H9 (cell line): Measurements from ENCODE around the gene KIF13A. TPM values are rescaled to one million over a fixed set of nuclear protein-coding genes. Genes with fewer than 3 reads are reported as not detected.

Source experiments
- DNase-seq: peaks from one replicate; pipeline ENCODE4 v3.0.0-alpha.2; 2017
- H2AFZ ChIP-seq: one replicate; pipeline ENCODE4 v1.6.1; 2013; ENCODE audit warnings: mild to moderate bottlenecking, low read length, control low read depth, moderate library complexity
- H2AK5ac ChIP-seq: 2 replicates; pipeline ENCODE4 v1.6.1; 2013; ENCODE audit warnings: low read length, control low read depth, mixed read lengths; ENCODE audit not compliant: insufficient read length
- H2BK120ac ChIP-seq: one replicate; pipeline ENCODE4 v1.6.1; 2013; ENCODE audit warnings: low read depth, mild to moderate bottlenecking, low read length, control low read depth, inconsistent platforms; ENCODE audit not compliant: poor library complexity, severe bottlenecking
- H2BK12ac ChIP-seq: 2 replicates; pipeline ENCODE4 v1.6.1; 2013; ENCODE audit warnings: low read length, control low read depth, mixed read lengths, low read depth; ENCODE audit not compliant: insufficient read length
- H2BK15ac ChIP-seq: 2 replicates; pipeline ENCODE4 v1.6.1; 2013; ENCODE audit warnings: low read depth, low read length, control low read depth
- H2BK20ac ChIP-seq: one replicate; pipeline ENCODE4 v1.6.1; 2013; ENCODE audit warnings: low read depth, mild to moderate bottlenecking, low read length, control low read depth, inconsistent platforms; ENCODE audit not compliant: poor library complexity, severe bottlenecking
- H2BK5ac ChIP-seq: 2 replicates; pipeline ENCODE4 v1.6.1; 2013; ENCODE audit warnings: low read length, control low read depth, mixed read lengths; ENCODE audit not compliant: insufficient read length
- H3K14ac ChIP-seq: 2 replicates; pipeline ENCODE4 v1.6.1; 2013; ENCODE audit warnings: low read length, control low read depth; ENCODE audit not compliant: insufficient read depth
- H3K18ac ChIP-seq: 2 replicates; pipeline ENCODE4 v1.6.1; 2013; ENCODE audit warnings: low read depth, mild to moderate bottlenecking, mixed read lengths, low read length, control low read depth; ENCODE audit not compliant: insufficient read length
- H3K23ac ChIP-seq: 2 replicates; pipeline ENCODE4 v1.6.1; 2013; ENCODE audit warnings: low read length, control low read depth, mixed read lengths, low read depth; ENCODE audit not compliant: insufficient read length
- H3K23me2 ChIP-seq: 2 replicates; pipeline ENCODE4 v1.6.1; 2013; ENCODE audit warnings: low read depth, mild to moderate bottlenecking, mixed read lengths, low read length, control low read depth; ENCODE audit not compliant: insufficient read length, poor library complexity, severe bottlenecking
- H3K27ac ChIP-seq: 2 replicates; pipeline ENCODE4 v1.5.1; 2013; ENCODE audit warnings: low read length, control low read depth, mixed read lengths, low read depth; ENCODE audit not compliant: insufficient read length
- H3K27me3 ChIP-seq: 2 replicates; pipeline ENCODE4 v1.6.1; 2013; ENCODE audit warnings: low read length, control low read depth, inconsistent platforms; ENCODE audit not compliant: insufficient read depth
- H3K4ac ChIP-seq: 2 replicates; pipeline ENCODE4 v1.6.1; 2013; ENCODE audit warnings: low read depth, mild to moderate bottlenecking, control low read depth, inconsistent platforms, low read length, moderate library complexity
- H3K4me1 ChIP-seq: 2 replicates; pipeline ENCODE4 v1.6.1; 2013; ENCODE audit warnings: low read length, control low read depth, inconsistent platforms; ENCODE audit not compliant: insufficient read depth
- H3K4me2 ChIP-seq: 2 replicates; pipeline ENCODE4 v1.6.1; 2013; ENCODE audit warnings: low read length, control low read depth, mixed read lengths; ENCODE audit not compliant: insufficient read length, insufficient read depth
- H3K56ac ChIP-seq: 2 replicates; pipeline ENCODE4 v1.6.1; 2013; ENCODE audit warnings: low read depth, mild to moderate bottlenecking, mixed read lengths, low read length, control low read depth; ENCODE audit not compliant: insufficient read length
- H3K79me1 ChIP-seq: 2 replicates; pipeline ENCODE4 v1.6.1; 2013; ENCODE audit warnings: low read depth, mild to moderate bottlenecking, moderate library complexity, low read length, control low read depth, inconsistent platforms; ENCODE audit not compliant: insufficient read depth, poor library complexity, severe bottlenecking
- H3K79me2 ChIP-seq: 2 replicates; pipeline ENCODE4 v1.6.1; 2013; ENCODE audit warnings: low read length, control low read depth, inconsistent platforms; ENCODE audit not compliant: insufficient read depth
- H3K9ac ChIP-seq: 2 replicates; pipeline ENCODE4 v1.6.1; 2013; ENCODE audit warnings: low read length, control low read depth, mixed read lengths; ENCODE audit not compliant: insufficient read length; ENCODE audit errors: extremely low read depth
- H3K9me3 ChIP-seq: one replicate; pipeline ENCODE4 v1.6.1; 2013; ENCODE audit warnings: low read depth, low read length, inconsistent platforms; ENCODE audit not compliant: control insufficient read depth
- H3T11ph ChIP-seq: one replicate; pipeline ENCODE4 v1.6.1; 2013; ENCODE audit warnings: mild to moderate bottlenecking, low read length, control low read depth, inconsistent platforms
- H4K20me1 ChIP-seq: one replicate; pipeline ENCODE4 v1.6.1; 2013; ENCODE audit not compliant: control insufficient read depth, insufficient read length, insufficient read depth
- H4K5ac ChIP-seq: 2 replicates; pipeline ENCODE4 v1.6.1; 2013; ENCODE audit warnings: low read depth, mild to moderate bottlenecking, mixed read lengths, low read length, control low read depth; ENCODE audit not compliant: insufficient read length
- H4K8ac ChIP-seq: replicated peaks from 2 replicates; pipeline ENCODE4 v1.6.1; 2013; ENCODE audit warnings: low read length, control low read depth, mixed read lengths, low read depth; ENCODE audit not compliant: insufficient read length
- H4K91ac ChIP-seq: 2 replicates; pipeline ENCODE4 v1.6.1; 2013; ENCODE audit warnings: low read depth, mild to moderate bottlenecking, moderate library complexity, mixed read lengths, low read length, control low read depth; ENCODE audit not compliant: insufficient read length
- H3K27ac Mint-ChIP-seq, 3 experiments: 2 replicates in 2 of 3; 3 replicates in 1 of 3; pipeline ENCODE4 v1.8.0; 2020 to 2021; ENCODE audit warnings: mixed read lengths in 3 of 3, mild to moderate bottlenecking in 1 of 3, moderate library complexity in 1 of 3
- H3K27me3 Mint-ChIP-seq: 2 replicates; pipeline ENCODE4 v1.8.0; 2021; ENCODE audit warnings: low read depth, mild to moderate bottlenecking, moderate library complexity, mixed read lengths
- H3K36me3 Mint-ChIP-seq, 3 experiments: 2 replicates in 2 of 3; 3 replicates in 1 of 3; pipeline ENCODE4 v1.8.0; 2020 to 2021; ENCODE audit warnings: low read depth in 3 of 3, mixed read lengths in 3 of 3; ENCODE audit not compliant: insufficient read depth in 1 of 3
- H3K4me1 Mint-ChIP-seq, 2 experiments: 2 replicates each; pipeline ENCODE4 v1.8.0; 2020; ENCODE audit warnings: mixed read lengths in 2 of 2
- H3K4me3 Mint-ChIP-seq, 2 experiments: 2 replicates in 1 of 2; 3 replicates in 1 of 2; pipeline ENCODE4 v1.8.0; 2020 to 2021; ENCODE audit warnings: mild to moderate bottlenecking in 2 of 2, mixed read lengths in 2 of 2, moderate library complexity in 1 of 2
- H3K9me3 Mint-ChIP-seq, 2 experiments: 2 replicates in 1 of 2; 3 replicates in 1 of 2; pipeline ENCODE4 v1.8.0; 2020; ENCODE audit warnings: mild to moderate bottlenecking in 2 of 2, mixed read lengths in 2 of 2, moderate library complexity in 1 of 2
- CTCF ChIP-seq: fragments of 200-600 bp; sonication (generic); conservative IDR thresholded peaks from 3 replicates; pipeline ENCODE4 v1.8.0; 2021; ENCODE audit warnings: antibody characterized with exemption, mild to moderate bottlenecking
- WGBS: extraction: QIAGEN DNeasy Blood & Tissue Kit; methylation state at CpG from one replicate; pipeline ENCODE4 v1.1.7; 2013; ENCODE audit warnings: missing lambda C conversion rate, low lambda C conversion rate, mixed read lengths; ENCODE audit not compliant: insufficient read length; ENCODE audit errors: extremely low coverage; 5-methylcytosine and 5-hydroxymethylcytosine counted together
- total RNA-seq: library from RNA; stranded (reverse); gene quantifications from 2 replicates; pipeline ENCODE4 v1.2.1, GENCODE V29; 2021

KIF13A gene
- total RNA-seq, 1 experiment from 2014 or later: 38.2 TPM

- Mint-ChIP-seq H3K27ac (no peak overlapping the region), H3K4me1 (peaks cover 7 to 9% of the 10 kb centered on the region in 2 experiments; a peak in 3 of 4 replicates), H3K4me3 (no peak overlapping the region), H3K9me3 (peaks cover 21 to 31% of the 10 kb centered on the region in 2 experiments), H3K27me3 (no peaks in the 10 kb centered on the region; the same call in 1 of the 2 replicates), H3K36me3 (peaks cover 41 to 60% (median 46%) of the 10 kb centered on the region in 3 experiments)
- H3K9me3 ChIP-seq: peaks cover 16% of the 10 kb centered on the region
- no peaks in the 10 kb centered on the region for H3K23me2 ChIP-seq
- no peak overlapping the region for H3K56ac ChIP-seq
- no peak overlapping the region for H4K8ac ChIP-seq
- no peak overlapping the region for H4K5ac ChIP-seq
- no peak overlapping the region for H3K23ac ChIP-seq
- H2BK5ac ChIP-seq: no peak overlapping the region
- no peak overlapping the region for H3K4me2 ChIP-seq
- no peaks in the 10 kb centered on the region for H3K79me2 ChIP-seq
- no peak overlapping the region for H2AK5ac ChIP-seq
- H3K18ac ChIP-seq: no peak overlapping the region
- no peak overlapping the region for H3K9ac ChIP-seq
- no peak overlapping the region for H3K27ac ChIP-seq
- H2BK120ac ChIP-seq: no peak overlapping the region
- H3K4me1 ChIP-seq: no peaks in the 10 kb centered on the region
- H2BK12ac ChIP-seq: no peak overlapping the region
- H2AFZ ChIP-seq: no peak overlapping the region
- no peak overlapping the region for H4K91ac ChIP-seq
- no peak overlapping the region for H3T11ph ChIP-seq
- no peaks in the 10 kb centered on the region for H3K27me3 ChIP-seq
- no CpG with 5 or more reads among the region's 1 CpG for WGBS
- H3K4ac ChIP-seq: no peak overlapping the region
- no peak for DNase-seq
- no peaks in the 10 kb centered on the region for H4K20me1 ChIP-seq
- no peaks in the 10 kb centered on the region for H3K79me1 ChIP-seq
- TF ChIP-seq CTCF: no peak
- no peak overlapping the region for H3K14ac ChIP-seq
- no peak overlapping the region for H2BK20ac ChIP-seq
- no peak overlapping the region for H2BK15ac ChIP-seq
These were observed 92.5 kb downstream of the KIF13A start for GRCh38 chr6:17894905-17895304.
